Fibroblast of mammary gland (primary cell): ENCODE data around the gene ATP5IF1.

Source experiments
- DNase-seq: peaks from one replicate; pipeline ENCODE4 v3.0.0-alpha.2; 2010; ENCODE audit warnings: low read depth
- H3K4me3 ChIP-seq: 2 replicates; pipeline ENCODE4 v1.5.1; 2011; ENCODE audit warnings: low read depth, mild to moderate bottlenecking, low read length, moderate library complexity; ENCODE audit not compliant: control insufficient read depth
- CTCF ChIP-seq: conservative IDR thresholded peaks from 2 replicates; pipeline ENCODE4 v1.5.1; 2011; ENCODE audit warnings: low read depth, low read length, inconsistent platforms; ENCODE audit not compliant: control insufficient read depth, insufficient read depth

ATP5IF1 gene

GRCh38 chr1:28278763-28279162 lies 42.8 kb downstream of the ATP5IF1 start:
- H3K4me3 ChIP-seq = no peak overlapping the region
- no peak for DNase-seq

GRCh38 chr1:28279721-28280120 lies 43.8 kb downstream of the ATP5IF1 start:
- no peak for DNase-seq
- no peak for TF ChIP-seq CTCF
- H3K4me3 ChIP-seq = no peak overlapping the region

More at GRCh38 chr1:28278763-28279162, 42.8 kb downstream of the ATP5IF1 start:
- no peak for TF ChIP-seq CTCF

- no peak overlapping the region for H3K4me3 ChIP-seq
- TF ChIP-seq CTCF = no peak
- DNase-seq = no peak
Measured at GRCh38 chr1:28280501-28280900, 44.6 kb downstream of the ATP5IF1 start.

GRCh38 chr1:28280977-28281381 lies 45.1 kb downstream of the ATP5IF1 start:
- DNase-seq = no peak
- H3K4me3 ChIP-seq = no peak overlapping the region
- TF ChIP-seq CTCF = no peak

GRCh38 chr1:28281608-28282425 lies 45.9 kb downstream of the ATP5IF1 start:
- no peak for DNase-seq
- no peak for TF ChIP-seq CTCF
- H3K4me3 ChIP-seq = no peak overlapping the region

- no peak for TF ChIP-seq CTCF
- no peak overlapping the region for H3K4me3 ChIP-seq
- DNase-seq = no peak
Measured at GRCh38 chr1:28282426-28283407, 46.8 kb downstream of the ATP5IF1 start.
